Superior temporal gyrus (tissue), 1 donor: Measurements from ENCODE around the gene PLEKHS1.
"Not testable (repeated sequence)": the region's sequence is repeated elsewhere in the genome, so short reads cannot be mapped to it uniquely, and the experiment has no call there.

ENCODE experiments used
- DNase-seq: peaks from one replicate; pipeline ENCODE4 v3.0.0-alpha.2; 2016; ENCODE audit errors: extremely low spot score

The PLEKHS1 gene

GRCh38 chr10:113740850-113741249 lies 10.6 kb upstream of the PLEKHS1 start:
- DNase-seq = no peak

- no peak for DNase-seq
Measured at GRCh38 chr10:113742466-113742865, 9.0 kb upstream of the PLEKHS1 start.

GRCh38 chr10:113743594-113743993 lies 7.9 kb upstream of the PLEKHS1 start:
- DNase-seq = no peak

GRCh38 chr10:113745374-113745773 lies 6.1 kb upstream of the PLEKHS1 start:
- DNase-seq = no peak

GRCh38 chr10:113746217-113746957 lies 5.1 kb upstream of the PLEKHS1 start:
- no peak for DNase-seq

GRCh38 chr10:113752553-113752952 lies 1.1 kb downstream of the PLEKHS1 start:
- no peak for DNase-seq

- no peak for DNase-seq
Measured at GRCh38 chr10:113753020-113753692, 1.7 kb downstream of the PLEKHS1 start.

GRCh38 chr10:113754125-113754524 lies 2.6 kb downstream of the PLEKHS1 start:
- no peak for DNase-seq

- peak; percentile 40 for DNase-seq
Measured at GRCh38 chr10:113754768-113755167, 3.3 kb downstream of the PLEKHS1 start.

- DNase-seq = no peak
Measured at GRCh38 chr10:113756940-113757543, 5.6 kb downstream of the PLEKHS1 start.

GRCh38 chr10:113762083-113762482 lies 10.6 kb downstream of the PLEKHS1 start:
- no peak for DNase-seq

GRCh38 chr10:113764582-113764981 lies 13.1 kb downstream of the PLEKHS1 start:
- DNase-seq = no peak

GRCh38 chr10:113765910-113766309 lies 14.4 kb downstream of the PLEKHS1 start:
- no peak for DNase-seq

- no peak for DNase-seq
Measured at GRCh38 chr10:113767222-113767621, 15.7 kb downstream of the PLEKHS1 start.

- DNase-seq = no peak
Measured at GRCh38 chr10:113770346-113770745, 18.9 kb downstream of the PLEKHS1 start.

- not testable (repeated sequence) for DNase-seq
Measured at GRCh38 chr10:113771131-113771530, 19.6 kb downstream of the PLEKHS1 start.

- no peak for DNase-seq
Measured at GRCh38 chr10:113775686-113776294, 24.3 kb downstream of the PLEKHS1 start.

GRCh38 chr10:113776553-113776952 lies 25.1 kb downstream of the PLEKHS1 start:
- no peak for DNase-seq

- DNase-seq = peak; percentile 79
Measured at GRCh38 chr10:113780681-113781250, 29.3 kb downstream of the PLEKHS1 start.

GRCh38 chr10:113782367-113782766 lies 30.9 kb downstream of the PLEKHS1 start:
- no peak for DNase-seq

GRCh38 chr10:113782986-113783704 lies 31.7 kb downstream of the PLEKHS1 start:
- no peak for DNase-seq
